ENCODE results near the gene TTPAL. TPM values are rescaled to one million over a fixed set of nuclear protein-coding genes. Genes with fewer than 3 reads are reported as not detected.

Gene TTPAL, protein sequence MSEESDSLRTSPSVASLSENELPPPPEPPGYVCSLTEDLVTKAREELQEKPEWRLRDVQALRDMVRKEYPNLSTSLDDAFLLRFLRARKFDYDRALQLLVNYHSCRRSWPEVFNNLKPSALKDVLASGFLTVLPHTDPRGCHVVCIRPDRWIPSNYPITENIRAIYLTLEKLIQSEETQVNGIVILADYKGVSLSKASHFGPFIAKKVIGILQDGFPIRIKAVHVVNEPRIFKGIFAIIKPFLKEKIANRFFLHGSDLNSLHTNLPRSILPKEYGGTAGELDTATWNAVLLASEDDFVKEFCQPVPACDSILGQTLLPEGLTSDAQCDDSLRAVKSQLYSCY
- total RNA-seq, result 16.7 and 18.6 TPM in 2 replicates

GRCh38 chr20:44475694-44476560 lies at the start of gene TTPAL:
TTPAL (plus strand) TSS chr20:44475874; CDS start chr20:44480000, 4,126 bp downstream.

GRCh38 chr20:44521484-44522481 lies 46.1 kb downstream of the TTPAL start, which contains the start of gene SERINC3:
SERINC3 (minus strand) TSS chr20:44522070; CDS start chr20:44521951, 119 bp downstream.

Other genes starting within 250 kb of the TTPAL start
- not detected in 2 replicates for gene GDAP1L1, start 228.6 kb upstream of the TTPAL start, total RNA-seq
- gene FITM2, start 164.7 kb upstream of the TTPAL start, total RNA-seq, result 7.6 and 8.9 TPM in 2 replicates
- not detected in 2 replicates for gene R3HDML, start 138.8 kb upstream of the TTPAL start, total RNA-seq
- not detected in 2 replicates for gene HNF4A, start 120.2 kb upstream of the TTPAL start, total RNA-seq
- gene SERINC3, start 46.2 kb downstream of the TTPAL start, total RNA-seq, result 91.7 and 93.4 TPM in 2 replicates
- 125 and 143 TPM in 2 replicates for gene PKIG, start 106.7 kb downstream of the TTPAL start, total RNA-seq
- gene ADA, start 175.8 kb downstream of the TTPAL start, total RNA-seq, result 9.0 and 9.8 TPM in 2 replicates
- not detected in 2 replicates for gene CCN5, start 239.5 kb downstream of the TTPAL start, total RNA-seq

Data from myometrial cell (primary cell).